Activated CD4-positive, alpha-beta memory T cell treated with anti-CD3 and anti-CD28 coated beads for 36 hours (primary cell): ENCODE measurements around the gene PSMD5. TPM values are rescaled to one million over a fixed set of nuclear protein-coding genes. Genes with fewer than 3 reads are reported as not detected.

Experiments used
- CTCF ChIA-PET: fragments of 350-600 bp; sonication (Branson Sonifier 250); formaldehyde crosslinking; loops from one replicate; lab custom pipeline; 2021; ENCODE audit warnings: antibody characterized with exemption, inconsistent platforms; lab: Charles Lee
- POLR2A ChIA-PET: fragments of 350-600 bp; sonication (Branson Sonifier 250); formaldehyde crosslinking; loops from one replicate; lab custom pipeline; 2021; ENCODE audit warnings: antibody characterized with exemption; lab: Charles Lee
- DNase-seq: peaks from one replicate; pipeline ENCODE4 v3.0.0-alpha.2; 2020
- H3K27ac Mint-ChIP-seq: one replicate; pipeline ENCODE4 v1.8.0; 2021; ENCODE audit warnings: mixed read lengths
- H3K27me3 Mint-ChIP-seq: one replicate; pipeline ENCODE4 v1.8.0; 2021; ENCODE audit warnings: mixed read lengths
- H3K36me3 Mint-ChIP-seq: one replicate; pipeline ENCODE4 v1.8.0; 2021; ENCODE audit warnings: mixed read lengths
- H3K4me1 Mint-ChIP-seq: one replicate; pipeline ENCODE4 v1.8.0; 2021; ENCODE audit warnings: low read depth, mixed read lengths
- H3K4me3 Mint-ChIP-seq: one replicate; pipeline ENCODE4 v1.8.0; 2021; ENCODE audit warnings: mild to moderate bottlenecking, mixed read lengths
- H3K9me3 Mint-ChIP-seq: one replicate; pipeline ENCODE4 v1.8.0; 2021; ENCODE audit warnings: mixed read lengths
- intact Hi-C: fragments of 100-400 bp; cut with micrococcal nuclease; formaldehyde crosslinking; loops from one replicate; pipeline ENCODE4 v1.15.1; 2023
- total RNA-seq, 2 experiments: library from RNA; stranded (reverse); gene quantifications; one replicate each; pipeline ENCODE4 v1.2.3, GENCODE V29; 2021

The PSMD5 gene
- total RNA-seq, 2 experiments from 2014 or later, result 69.7 to 71.0 TPM

GRCh38 chr9:120774719-120775118 is 68.0 kb downstream of the PSMD5 start:
- peaks cover 14% of the 10 kb centered on the region for H3K4me1 Mint-ChIP-seq
- CTCF ChIA-PET, result no interaction called here
- DNase-seq, result no peak
- H3K9me3 Mint-ChIP-seq, result no peaks in the 10 kb centered on the region
- H3K36me3 Mint-ChIP-seq, result peaks cover 50% of the 10 kb centered on the region
- H3K4me3 Mint-ChIP-seq, result no peak overlapping the region
- no peak overlapping the region for H3K27ac Mint-ChIP-seq
- POLR2A ChIA-PET, result no interaction called here
- intact Hi-C loops, result no loop called here
- H3K27me3 Mint-ChIP-seq, result no peaks in the 10 kb centered on the region

GRCh38 chr9:120773256-120773655 is 69.5 kb downstream of the PSMD5 start:
- Mint-ChIP-seq H3K36me3 (peaks cover 48% of the 10 kb centered on the region), H3K27me3 (no peaks in the 10 kb centered on the region), H3K27ac (no peak overlapping the region), H3K4me3 (no peak overlapping the region), H3K9me3 (no peaks in the 10 kb centered on the region), H3K4me1 (peaks cover 10% of the 10 kb centered on the region)
- intact Hi-C loops, result no loop called here
- ChIA-PET POLR2A (no interaction called here), CTCF (no interaction called here)
- no peak for DNase-seq

DNA sequence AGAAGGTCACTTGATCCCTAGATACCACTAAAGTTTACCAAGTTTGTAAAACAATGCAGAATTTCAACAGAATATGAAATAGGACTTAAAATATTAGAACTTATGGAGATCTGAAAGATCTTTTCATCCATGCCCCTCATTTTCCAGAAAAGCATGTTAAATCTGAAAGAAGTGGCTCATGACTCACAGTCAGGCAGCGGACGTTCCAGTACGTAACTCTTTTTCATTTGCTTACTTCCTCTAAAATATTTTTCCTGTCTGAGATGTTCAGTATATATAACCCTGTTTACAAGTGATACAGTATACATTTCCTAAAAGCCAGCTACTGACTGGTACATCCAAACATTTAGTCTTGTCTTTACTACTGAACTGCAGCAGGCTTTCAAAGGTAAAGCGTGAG is 71.8 kb downstream of the PSMD5 start:
- Mint-ChIP-seq H3K9me3 (no peaks in the 10 kb centered on the region), H3K4me1 (peaks cover 20% of the 10 kb centered on the region), H3K27me3 (no peaks in the 10 kb centered on the region), H3K27ac (no peak overlapping the region), H3K36me3 (peaks cover 51% of the 10 kb centered on the region), H3K4me3 (no peak overlapping the region)
- CTCF ChIA-PET, result interaction anchor here (1.0 kb wide), 1 partner anchor 15 kb away, joined by 4 read pairs; no protein-coding TSS in a partner anchor
- POLR2A ChIA-PET, result no interaction called here
- intact Hi-C loops, result no loop called here
- no peak for DNase-seq

DNA sequence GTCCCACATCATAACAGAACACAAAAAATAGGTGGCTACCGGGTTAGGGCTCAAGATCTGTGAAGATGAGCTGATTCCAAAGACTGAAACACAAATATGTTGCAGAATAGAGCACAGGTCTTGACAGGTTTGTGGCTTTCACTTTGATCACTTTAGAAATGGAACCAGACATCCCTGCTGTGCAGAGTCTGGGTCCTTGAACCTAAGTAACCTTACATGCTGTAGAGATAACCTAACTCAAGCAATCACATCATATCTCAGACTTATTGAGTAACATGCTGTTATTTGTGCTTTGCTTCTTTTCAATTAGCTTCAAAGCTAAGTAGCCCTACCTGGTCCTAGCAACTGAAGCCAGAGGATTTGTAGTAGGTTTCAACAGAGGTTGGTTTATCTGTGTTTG is 73.8 kb downstream of the PSMD5 start:
- peaks cover 20% of the 10 kb centered on the region for H3K4me1 Mint-ChIP-seq
- no peaks in the 10 kb centered on the region for H3K9me3 Mint-ChIP-seq
- no peaks in the 10 kb centered on the region for H3K27me3 Mint-ChIP-seq
- H3K27ac Mint-ChIP-seq, result no peak overlapping the region
- ChIA-PET CTCF (interaction anchor here (3.9 kb wide), 1 partner anchor 13 kb away, joined by 17 read pairs; no protein-coding TSS in a partner anchor), POLR2A (interaction anchor here (1.1 kb wide), 1 partner anchor 24 kb away, joined by 4 read pairs; the partner anchor contains the start of gene FBXW2)
- DNase-seq, result no peak
- no peak overlapping the region for H3K4me3 Mint-ChIP-seq
- peaks cover 43% of the 10 kb centered on the region for H3K36me3 Mint-ChIP-seq
- intact Hi-C loops, result no loop called here

- H3K9me3 Mint-ChIP-seq, result no peaks in the 10 kb centered on the region
- H3K27ac Mint-ChIP-seq, result peak overlapping the region; percentile 2
- CTCF ChIA-PET, result interaction anchor here (3.9 kb wide), 1 partner anchor 13 kb away, joined by 17 read pairs; no protein-coding TSS in a partner anchor
- no peak overlapping the region for H3K4me3 Mint-ChIP-seq
- peaks cover 42% of the 10 kb centered on the region for H3K36me3 Mint-ChIP-seq
- peaks cover 20% of the 10 kb centered on the region for H3K4me1 Mint-ChIP-seq
- POLR2A ChIA-PET, result interaction anchor here (1.1 kb wide), 1 partner anchor 25 kb away, joined by 4 read pairs; the partner anchor contains the start of gene FBXW2
- DNase-seq, result no peak
- intact Hi-C loops, result no loop called here
- no peaks in the 10 kb centered on the region for H3K27me3 Mint-ChIP-seq
Observed at GRCh38 chr9:120768247-120768646, 74.5 kb downstream of the PSMD5 start.

DNA sequence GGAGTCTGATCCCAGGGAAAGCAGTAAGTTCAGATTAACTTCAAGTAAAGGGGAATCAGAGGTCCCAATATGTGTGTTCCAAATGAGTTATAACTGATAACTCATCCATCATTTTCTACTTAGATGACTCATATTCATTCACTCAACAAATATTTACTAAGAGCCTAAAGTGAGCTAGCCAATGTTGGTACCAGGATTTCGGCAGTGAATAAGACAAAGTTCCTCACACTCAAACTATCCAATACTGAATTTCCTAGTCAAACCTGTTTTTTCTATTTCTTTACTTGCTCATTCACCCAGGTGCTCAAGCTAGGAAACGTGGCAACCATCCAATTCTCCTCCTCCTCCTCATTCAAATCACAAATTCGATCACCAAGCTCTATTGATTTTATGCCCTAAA is 75.3 kb downstream of the PSMD5 start:
- Mint-ChIP-seq H3K4me3 (no peak overlapping the region), H3K27me3 (no peaks in the 10 kb centered on the region), H3K36me3 (peaks cover 43% of the 10 kb centered on the region), H3K9me3 (no peaks in the 10 kb centered on the region), H3K27ac (peak overlapping the region; percentile 38), H3K4me1 (peaks cover 20% of the 10 kb centered on the region)
- ChIA-PET POLR2A (no interaction called here), CTCF (interaction anchor here (3.9 kb wide), 1 partner anchor 12 kb away, joined by 17 read pairs; no protein-coding TSS in a partner anchor)
- DNase-seq, result no peak
- intact Hi-C loops, result no loop called here

Other genes with a start within 250 kb of the PSMD5 start
- 1 to 10 TPM; 4.4 to 4.6 TPM for gene MEGF9, start 128.5 kb downstream of the PSMD5 start, total RNA-seq
- 10 to 100 TPM; 70.2 to 72.5 TPM for gene FBXW2, start 49.5 kb downstream of the PSMD5 start, total RNA-seq
- gene PHF19, start 34.3 kb upstream of the PSMD5 start, total RNA-seq, result 100 to 1,000 TPM; 183 to 189 TPM
- gene TRAF1, start 83.9 kb upstream of the PSMD5 start, total RNA-seq, result 100 to 1,000 TPM; 124 TPM
- 1 to 10 TPM; 2.5 to 2.7 TPM for gene C5, start 207.4 kb upstream of the PSMD5 start, total RNA-seq
- 10 to 100 TPM; 60.0 to 65.1 TPM for gene CNTRL, start 232.0 kb upstream of the PSMD5 start, total RNA-seq